PFSK-1 (cell line): Measurements from ENCODE around the gene SORL1.

Experiments used
- FOXP2 ChIP-seq: optimal IDR thresholded peaks from 2 replicates; pipeline ENCODE3; 2011; ENCODE audit warnings: borderline replicate concordance, control low read depth, inconsistent platforms; ENCODE audit not compliant: insufficient read depth; ENCODE audit errors: extremely low read length, extremely low read depth
- POLR2AphosphoS5 ChIP-seq: IDR thresholded peaks from 2 replicates; pipeline ENCODE4 v1.6.1; 2012; ENCODE audit warnings: low read depth, mild to moderate bottlenecking, control low read depth, low read length, moderate library complexity
- SIN3A ChIP-seq: IDR thresholded peaks from 2 replicates; pipeline ENCODE4 v1.6.1; 2012; ENCODE audit warnings: mild to moderate bottlenecking, low read length, moderate library complexity, borderline replicate concordance; ENCODE audit not compliant: insufficient read depth
- TAF1 ChIP-seq: IDR thresholded peaks from 2 replicates; pipeline ENCODE4 v1.6.1; 2012; ENCODE audit warnings: low read length, control low read depth, borderline replicate concordance; ENCODE audit not compliant: insufficient read depth
- TF ChIP-seq, protein P1 (sequence below), 2 experiments: IDR thresholded peaks; 2 replicates each; pipeline versions ENCODE4 v1.6.1 to v1.8.0; 2011 to 2012; ENCODE audit warnings: low read depth in 2 of 2, low read length in 2 of 2, control low read depth in 1 of 2, inconsistent platforms in 1 of 2, mild to moderate bottlenecking in 1 of 2, moderate library complexity in 1 of 2; ENCODE audit not compliant: insufficient read depth in 1 of 2

Gene SORL1

GRCh38 chr11:121582296-121582695 is 130.2 kb downstream of the SORL1 start:
- TF ChIP-seq SIN3A = no peak
- no peak for TF ChIP-seq POLR2AphosphoS5
- TF ChIP-seq TAF1 = no peak
- TF ChIP-seq FOXP2 = no peak
- TF ChIP-seq, protein P1, sequence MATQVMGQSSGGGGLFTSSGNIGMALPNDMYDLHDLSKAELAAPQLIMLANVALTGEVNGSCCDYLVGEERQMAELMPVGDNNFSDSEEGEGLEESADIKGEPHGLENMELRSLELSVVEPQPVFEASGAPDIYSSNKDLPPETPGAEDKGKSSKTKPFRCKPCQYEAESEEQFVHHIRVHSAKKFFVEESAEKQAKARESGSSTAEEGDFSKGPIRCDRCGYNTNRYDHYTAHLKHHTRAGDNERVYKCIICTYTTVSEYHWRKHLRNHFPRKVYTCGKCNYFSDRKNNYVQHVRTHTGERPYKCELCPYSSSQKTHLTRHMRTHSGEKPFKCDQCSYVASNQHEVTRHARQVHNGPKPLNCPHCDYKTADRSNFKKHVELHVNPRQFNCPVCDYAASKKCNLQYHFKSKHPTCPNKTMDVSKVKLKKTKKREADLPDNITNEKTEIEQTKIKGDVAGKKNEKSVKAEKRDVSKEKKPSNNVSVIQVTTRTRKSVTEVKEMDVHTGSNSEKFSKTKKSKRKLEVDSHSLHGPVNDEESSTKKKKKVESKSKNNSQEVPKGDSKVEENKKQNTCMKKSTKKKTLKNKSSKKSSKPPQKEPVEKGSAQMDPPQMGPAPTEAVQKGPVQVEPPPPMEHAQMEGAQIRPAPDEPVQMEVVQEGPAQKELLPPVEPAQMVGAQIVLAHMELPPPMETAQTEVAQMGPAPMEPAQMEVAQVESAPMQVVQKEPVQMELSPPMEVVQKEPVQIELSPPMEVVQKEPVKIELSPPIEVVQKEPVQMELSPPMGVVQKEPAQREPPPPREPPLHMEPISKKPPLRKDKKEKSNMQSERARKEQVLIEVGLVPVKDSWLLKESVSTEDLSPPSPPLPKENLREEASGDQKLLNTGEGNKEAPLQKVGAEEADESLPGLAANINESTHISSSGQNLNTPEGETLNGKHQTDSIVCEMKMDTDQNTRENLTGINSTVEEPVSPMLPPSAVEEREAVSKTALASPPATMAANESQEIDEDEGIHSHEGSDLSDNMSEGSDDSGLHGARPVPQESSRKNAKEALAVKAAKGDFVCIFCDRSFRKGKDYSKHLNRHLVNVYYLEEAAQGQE (IDR thresholded peaks at IDR 0.05; ENCODE audit: insufficient read depth in 1 of 2, low read depth in 2 of 2, low read length in 2 of 2) = no peak

- TF ChIP-seq, protein P1 (IDR thresholded peaks at IDR 0.05; ENCODE audit: insufficient read depth in 1 of 2, low read depth in 2 of 2, low read length in 2 of 2) = no peak
- no peak for TF ChIP-seq TAF1
- no peak for TF ChIP-seq FOXP2
- no peak for TF ChIP-seq SIN3A
- no peak for TF ChIP-seq POLR2AphosphoS5
Measured at GRCh38 chr11:121583825-121584224, 131.7 kb downstream of the SORL1 start.

DNA sequence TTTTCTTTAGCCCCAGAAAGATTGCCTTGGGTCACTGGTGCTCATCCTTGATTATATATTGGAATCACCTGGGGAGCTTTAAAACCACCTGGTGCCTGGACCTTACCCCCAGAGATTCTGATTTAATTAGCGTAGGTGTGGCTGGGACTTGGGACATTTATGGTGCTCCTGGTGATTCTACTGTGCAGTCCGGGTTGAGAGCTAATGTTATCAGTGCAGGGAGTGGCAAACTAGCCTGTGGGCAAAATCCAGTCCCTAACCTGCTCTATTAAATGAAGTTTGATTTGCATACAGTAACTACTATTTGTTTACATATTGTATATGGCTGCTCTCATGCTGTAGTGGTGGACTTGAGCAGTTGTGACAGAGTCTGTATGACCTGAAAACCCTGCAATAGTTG is 134.6 kb downstream of the SORL1 start:
- TF ChIP-seq TAF1 = no peak
- TF ChIP-seq SIN3A = no peak
- TF ChIP-seq FOXP2 = no peak
- no peak for TF ChIP-seq POLR2AphosphoS5
- TF ChIP-seq, protein P1 (IDR thresholded peaks at IDR 0.05; ENCODE audit: insufficient read depth in 1 of 2, low read depth in 2 of 2, low read length in 2 of 2) = no peak

GRCh38 chr11:121587182-121587581 is 135.1 kb downstream of the SORL1 start:
- no peak for TF ChIP-seq SIN3A
- no peak for TF ChIP-seq FOXP2
- TF ChIP-seq POLR2AphosphoS5 = no peak
- TF ChIP-seq TAF1 = no peak
- TF ChIP-seq, protein P1 (IDR thresholded peaks at IDR 0.05; ENCODE audit: insufficient read depth in 1 of 2, low read depth in 2 of 2, low read length in 2 of 2) = no peak

DNA sequence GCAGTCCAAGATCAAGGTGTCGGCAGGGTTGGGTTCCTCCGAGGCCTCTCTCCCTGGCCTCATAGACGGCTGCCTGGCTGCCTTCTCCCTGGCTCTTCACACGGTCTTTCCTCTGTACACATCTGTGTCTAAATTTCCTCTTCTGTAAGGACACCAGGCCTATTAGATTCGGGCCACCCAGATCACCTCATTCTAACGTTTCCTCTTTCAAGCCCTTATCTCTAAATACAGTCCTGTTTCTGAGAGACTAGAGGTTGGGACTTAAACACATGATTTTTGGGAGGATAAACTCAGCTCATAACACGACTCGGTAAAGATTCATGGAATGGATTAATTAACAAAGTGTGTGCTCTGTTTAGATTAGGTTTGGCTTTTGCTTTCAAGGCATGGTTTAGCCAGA is 136.6 kb downstream of the SORL1 start:
- TF ChIP-seq FOXP2 = no peak
- no peak for TF ChIP-seq POLR2AphosphoS5
- TF ChIP-seq, protein P1 (IDR thresholded peaks at IDR 0.05; ENCODE audit: insufficient read depth in 1 of 2, low read depth in 2 of 2, low read length in 2 of 2) = no peak
